ENCODE measurements around the gene CAMSAP1. TPM values are rescaled to one million over a fixed set of nuclear protein-coding genes. Genes with fewer than 3 reads are reported as not detected.

Gene CAMSAP1
- total RNA-seq, 5 donors from 2014 or later (not counting 1 experiment from before 2014, with no cell fraction given), result 25.6 to 38.7 (median 35.6) TPM

DNA sequence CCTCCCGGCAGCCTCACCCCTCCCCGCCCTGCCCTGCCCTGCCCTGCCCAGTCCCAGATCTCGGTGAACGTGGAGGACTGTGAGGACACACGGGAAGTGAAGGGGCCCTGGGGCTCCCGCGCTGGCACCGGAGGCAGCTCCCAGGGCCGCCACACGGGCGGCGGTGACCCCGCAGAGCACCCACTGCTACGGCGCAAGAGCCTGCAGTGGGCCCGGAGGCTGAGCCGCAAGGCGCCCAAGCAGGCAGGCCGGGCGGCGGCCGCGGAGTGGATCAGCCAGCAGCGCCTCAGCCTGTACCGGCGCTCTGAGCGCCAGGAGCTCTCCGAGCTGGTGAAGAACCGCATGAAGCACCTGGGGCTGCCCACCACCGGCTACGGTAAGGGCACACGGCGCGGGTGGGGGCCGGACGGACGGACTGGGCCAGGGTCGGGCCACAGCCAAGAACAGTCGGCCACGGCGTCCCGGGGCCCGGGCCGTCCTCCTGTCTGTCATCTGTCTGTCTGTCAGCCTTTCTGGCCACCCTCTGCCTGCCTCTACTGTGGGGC is 121.1 kb downstream of the CAMSAP1 start:
- no peak for DNase-seq
- Histone ChIP-seq H3K4me1 (ENCODE audit: control insufficient read depth in 1 of 2, extremely low read depth in 1 of 2, insufficient read depth in 2 of 2, low read length in 2 of 2) (no peaks in the 10 kb centered on the region), H3K27me3 (replicated peaks in 1 of 2; ENCODE audit: control insufficient read depth in 2 of 2, extremely low read depth in 1 of 2, insufficient read depth in 2 of 2, low read length in 1 of 2) (peaks cover 0 to 12% of the 10 kb centered on the region in 2 experiments), H3K36me3 (ENCODE audit: control insufficient read depth in 2 of 2, extremely low read depth in 1 of 2, insufficient read depth in 1 of 2, low read length in 1 of 2) (no peaks in the 10 kb centered on the region), H3K9me3 (no peaks in the 10 kb centered on the region), H3K27ac (ENCODE audit: low read length) (no peak overlapping the region), H3K4me3 (ENCODE audit: control insufficient read depth in 1 of 2, extremely low read depth in 1 of 2, low read length in 1 of 2) (no peak overlapping the region)
- ChIA-PET POLR2A (no interaction called here), CTCF (no interaction called here)
- no peak overlapping the region for H3K27ac Mint-ChIP-seq
- 93% methylated on average over 43 of the region's 44 CpGs for WGBS (ENCODE audit: insufficient coverage)
- ATAC-seq (replicated peaks in 1 of 4), result no peak
- no peaks in the 10 kb centered on the region for H3K9me3 Mint-ChIP-seq
- H3K4me1 Mint-ChIP-seq, result no peaks in the 10 kb centered on the region
- peaks cover 0 to 5% of the 10 kb centered on the region in 2 donors for H3K27me3 Mint-ChIP-seq
- H3K4me3 Mint-ChIP-seq, result no peak overlapping the region
- H3K36me3 Mint-ChIP-seq, result no peaks in the 10 kb centered on the region

- Histone ChIP-seq H3K27ac (ENCODE audit: low read length) (no peak overlapping the region), H3K4me3 (ENCODE audit: control insufficient read depth in 1 of 2, extremely low read depth in 1 of 2, low read length in 1 of 2) (no peak overlapping the region), H3K27me3 (replicated peaks in 1 of 2; ENCODE audit: control insufficient read depth in 2 of 2, extremely low read depth in 1 of 2, insufficient read depth in 2 of 2, low read length in 1 of 2) (peaks cover 0 to 14% of the 10 kb centered on the region in 2 experiments), H3K36me3 (ENCODE audit: control insufficient read depth in 2 of 2, extremely low read depth in 1 of 2, insufficient read depth in 1 of 2, low read length in 1 of 2) (no peaks in the 10 kb centered on the region), H3K4me1 (ENCODE audit: control insufficient read depth in 1 of 2, extremely low read depth in 1 of 2, insufficient read depth in 2 of 2, low read length in 2 of 2) (no peaks in the 10 kb centered on the region), H3K9me3 (no peaks in the 10 kb centered on the region)
- H3K27me3 Mint-ChIP-seq, result peaks cover 0 to 5% of the 10 kb centered on the region in 2 donors
- no peak for DNase-seq
- H3K4me3 Mint-ChIP-seq, result no peak overlapping the region
- POLR2A ChIA-PET, result no interaction called here
- no peaks in the 10 kb centered on the region for H3K4me1 Mint-ChIP-seq
- no peak for ATAC-seq (replicated peaks in 1 of 4)
- H3K36me3 Mint-ChIP-seq, result no peaks in the 10 kb centered on the region
- no peaks in the 10 kb centered on the region for H3K9me3 Mint-ChIP-seq
- H3K27ac Mint-ChIP-seq, result no peak overlapping the region
- 82% methylated on average over 12 of the region's 22 CpGs for whole genome bisulfite sequencing (ENCODE audit: insufficient coverage)
- CTCF ChIA-PET, result no interaction called here
These were observed 122.3 kb downstream of the CAMSAP1 start for GRCh38 chr9:135785013-135785575.

GRCh38 chr9:135783540-135784245 is 123.7 kb downstream of the CAMSAP1 start:
- no peak overlapping the region for H3K27ac Mint-ChIP-seq

DNA sequence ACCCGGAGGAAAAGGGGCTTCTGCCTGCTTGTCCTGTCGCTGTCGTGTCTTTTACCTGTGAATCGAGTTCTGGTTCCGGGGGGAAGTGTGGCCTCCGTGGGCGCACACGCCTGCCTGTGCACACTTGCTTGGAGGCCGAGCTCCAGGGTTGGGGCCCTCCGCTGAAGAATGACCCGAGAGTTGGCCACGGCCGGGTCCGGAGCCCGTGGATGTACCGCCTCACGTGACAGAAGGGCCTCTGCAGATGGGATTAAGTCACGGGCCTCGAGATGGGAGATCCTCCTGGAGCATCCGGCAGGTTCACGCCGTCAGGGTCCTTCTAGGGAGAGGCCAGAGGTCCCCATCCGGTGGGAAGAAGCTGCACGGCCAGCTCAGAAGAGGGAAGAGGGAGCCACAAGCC is 124.4 kb downstream of the CAMSAP1 start:
- Histone ChIP-seq H3K4me3 (ENCODE audit: control insufficient read depth in 1 of 2, extremely low read depth in 1 of 2, low read length in 1 of 2) (no peak overlapping the region), H3K36me3 (ENCODE audit: control insufficient read depth in 2 of 2, extremely low read depth in 1 of 2, insufficient read depth in 1 of 2, low read length in 1 of 2) (no peaks in the 10 kb centered on the region), H3K4me1 (ENCODE audit: control insufficient read depth in 1 of 2, extremely low read depth in 1 of 2, insufficient read depth in 2 of 2, low read length in 2 of 2) (peaks cover 0 to 2% of the 10 kb centered on the region in 2 experiments), H3K27ac (ENCODE audit: low read length) (no peak overlapping the region), H3K9me3 (no peaks in the 10 kb centered on the region), H3K27me3 (replicated peaks in 1 of 2; ENCODE audit: control insufficient read depth in 2 of 2, extremely low read depth in 1 of 2, insufficient read depth in 2 of 2, low read length in 1 of 2) (peaks cover 0 to 29% of the 10 kb centered on the region in 2 experiments)
- H3K9me3 Mint-ChIP-seq, result no peaks in the 10 kb centered on the region
- DNase-seq, result no peak
- no peak for ATAC-seq (replicated peaks in 1 of 4)
- no peaks in the 10 kb centered on the region for H3K4me1 Mint-ChIP-seq
- no peak overlapping the region for H3K4me3 Mint-ChIP-seq
- no peak overlapping the region for H3K27ac Mint-ChIP-seq
- POLR2A ChIA-PET, result no interaction called here
- CTCF ChIA-PET, result no interaction called here
- WGBS (ENCODE audit: insufficient coverage), result 88% methylated on average over 24 of the region's 24 CpGs
- H3K36me3 Mint-ChIP-seq, result no peaks in the 10 kb centered on the region
- peaks cover 0 to 5% of the 10 kb centered on the region in 2 donors for H3K27me3 Mint-ChIP-seq

More at GRCh38 chr9:135783540-135784245, 123.7 kb downstream of the CAMSAP1 start:
- DNase-seq (no peak), ATAC-seq (replicated peaks in 1 of 4) (no peak)
- Mint-ChIP-seq H3K36me3 (no peaks in the 10 kb centered on the region), H3K9me3 (no peaks in the 10 kb centered on the region), H3K4me1 (no peaks in the 10 kb centered on the region), H3K27me3 (peaks cover 0 to 5% of the 10 kb centered on the region in 2 donors), H3K4me3 (no peak overlapping the region)
- Histone ChIP-seq H3K4me1 (ENCODE audit: control insufficient read depth in 1 of 2, extremely low read depth in 1 of 2, insufficient read depth in 2 of 2, low read length in 2 of 2) (no peaks in the 10 kb centered on the region), H3K36me3 (ENCODE audit: control insufficient read depth in 2 of 2, extremely low read depth in 1 of 2, insufficient read depth in 1 of 2, low read length in 1 of 2) (no peaks in the 10 kb centered on the region), H3K9me3 (no peaks in the 10 kb centered on the region), H3K27me3 (replicated peaks in 1 of 2; ENCODE audit: control insufficient read depth in 2 of 2, extremely low read depth in 1 of 2, insufficient read depth in 2 of 2, low read length in 1 of 2) (peaks cover 0 to 26% of the 10 kb centered on the region in 2 experiments), H3K27ac (ENCODE audit: low read length) (no peak overlapping the region), H3K4me3 (ENCODE audit: control insufficient read depth in 1 of 2, extremely low read depth in 1 of 2, low read length in 1 of 2) (no peak overlapping the region)
- POLR2A ChIA-PET, result no interaction called here
- CTCF ChIA-PET, result no interaction called here
- 87% methylated on average over 15 of the region's 30 CpGs for WGBS (ENCODE audit: insufficient coverage)

- H3K36me3 Mint-ChIP-seq, result no peaks in the 10 kb centered on the region
- no peak overlapping the region for H3K27ac Mint-ChIP-seq
- Histone ChIP-seq H3K4me3 (ENCODE audit: control insufficient read depth in 1 of 2, extremely low read depth in 1 of 2, low read length in 1 of 2) (no peak overlapping the region), H3K4me1 (ENCODE audit: control insufficient read depth in 1 of 2, extremely low read depth in 1 of 2, insufficient read depth in 2 of 2, low read length in 2 of 2) (peaks cover 0 to 18% of the 10 kb centered on the region in 2 experiments), H3K36me3 (ENCODE audit: control insufficient read depth in 2 of 2, extremely low read depth in 1 of 2, insufficient read depth in 1 of 2, low read length in 1 of 2) (no peaks in the 10 kb centered on the region), H3K9me3 (no peaks in the 10 kb centered on the region), H3K27me3 (replicated peaks in 1 of 2; ENCODE audit: control insufficient read depth in 2 of 2, extremely low read depth in 1 of 2, insufficient read depth in 2 of 2, low read length in 1 of 2) (peaks cover 0 to 29% of the 10 kb centered on the region in 2 experiments), H3K27ac (ENCODE audit: low read length) (no peak overlapping the region)
- H3K4me1 Mint-ChIP-seq, result no peaks in the 10 kb centered on the region
- ATAC-seq (replicated peaks in 1 of 4), result no peak
- peaks cover 0 to 5% of the 10 kb centered on the region in 2 donors for H3K27me3 Mint-ChIP-seq
- WGBS (ENCODE audit: insufficient coverage), result 79% methylated on average over 21 of the region's 21 CpGs
- CTCF ChIA-PET, result no interaction called here
- no peak overlapping the region for H3K4me3 Mint-ChIP-seq
- DNase-seq, result no peak
- POLR2A ChIA-PET, result no interaction called here
- no peaks in the 10 kb centered on the region for H3K9me3 Mint-ChIP-seq
These were observed 126.7 kb downstream of the CAMSAP1 start for GRCh38 chr9:135780626-135781025.

- Histone ChIP-seq H3K9me3 (no peaks in the 10 kb centered on the region), H3K36me3 (ENCODE audit: control insufficient read depth in 2 of 2, extremely low read depth in 1 of 2, insufficient read depth in 1 of 2, low read length in 1 of 2) (no peaks in the 10 kb centered on the region), H3K4me3 (ENCODE audit: control insufficient read depth in 1 of 2, extremely low read depth in 1 of 2, low read length in 1 of 2) (no peak overlapping the region), H3K27me3 (replicated peaks in 1 of 2; ENCODE audit: control insufficient read depth in 2 of 2, extremely low read depth in 1 of 2, insufficient read depth in 2 of 2, low read length in 1 of 2) (peaks cover 0 to 29% of the 10 kb centered on the region in 2 experiments), H3K27ac (ENCODE audit: low read length) (no peak overlapping the region), H3K4me1 (ENCODE audit: control insufficient read depth in 1 of 2, extremely low read depth in 1 of 2, insufficient read depth in 2 of 2, low read length in 2 of 2) (peaks cover 0 to 18% of the 10 kb centered on the region in 2 experiments)
- Mint-ChIP-seq H3K36me3 (no peaks in the 10 kb centered on the region), H3K4me1 (no peaks in the 10 kb centered on the region), H3K27ac (no peak overlapping the region), H3K9me3 (no peaks in the 10 kb centered on the region), H3K4me3 (no peak overlapping the region), H3K27me3 (peaks cover 0 to 5% of the 10 kb centered on the region in 2 donors)
- 86% methylated on average over 16 of the region's 16 CpGs for WGBS (ENCODE audit: insufficient coverage)
- ATAC-seq (replicated peaks in 1 of 4) (no peak), DNase-seq (no peak)
- CTCF ChIA-PET, result no interaction called here
- POLR2A ChIA-PET, result no interaction called here
These were observed 127.3 kb downstream of the CAMSAP1 start for GRCh38 chr9:135780086-135780485.
